Mononuclear cell (primary cell): ENCODE data around the gene CMSS1. TPM values are rescaled to one million over a fixed set of nuclear protein-coding genes. Genes with fewer than 3 reads are reported as not detected.
"Not testable (repeated sequence)": the region's sequence is repeated elsewhere in the genome, so short reads cannot be mapped to it uniquely, and the experiment has no call there.

Experiments used
- H3K27me3 ChIP-seq: 2 replicates; pipeline ENCODE4 v1.6.0; 2011; ENCODE audit warnings: low read length, control low read depth; ENCODE audit not compliant: insufficient read depth
- H3K4me1 ChIP-seq: 2 replicates; pipeline ENCODE4 v1.5.1; 2011; ENCODE audit warnings: mild to moderate bottlenecking, low read length, control low read depth; ENCODE audit not compliant: insufficient read depth
- H3K4me3 ChIP-seq: 2 replicates; pipeline ENCODE4 v1.5.1; 2011; ENCODE audit warnings: mild to moderate bottlenecking, low read length, moderate library complexity
- H3K9me3 ChIP-seq: 2 replicates; pipeline ENCODE4 v1.5.1; 2011; ENCODE audit warnings: low read depth, mild to moderate bottlenecking, control low read depth, low read length
- total RNA-seq: library from RNA; depleted of rRNA; stranded (reverse); fragments of >200 nt; gene quantifications from one replicate; pipeline ENCODE4 v1.2.3, GENCODE V29; 2012

The CMSS1 gene
- total RNA-seq, 1 donor, result 4.6 TPM

DNA sequence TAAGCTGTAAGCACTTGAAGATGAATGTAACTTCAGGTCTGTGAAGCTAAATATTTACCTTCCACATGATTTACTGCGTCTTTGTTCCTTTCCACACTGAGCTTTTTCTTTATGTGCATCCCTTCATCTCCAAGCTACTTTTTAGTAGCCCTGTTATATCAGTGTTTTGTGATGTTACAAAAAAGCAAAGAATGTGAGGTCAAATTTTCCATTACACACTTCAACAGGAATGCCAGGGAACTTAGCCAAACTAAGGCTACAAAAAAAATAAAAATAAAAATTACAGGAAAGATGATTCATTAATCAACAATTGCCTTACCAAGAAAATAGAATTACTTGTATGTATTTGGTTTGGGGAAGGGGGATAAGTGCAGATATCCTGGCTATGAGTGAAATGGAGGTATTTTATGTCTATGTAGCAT, 223.7 kb downstream of the CMSS1 start:
- Histone ChIP-seq H3K4me1 (peaks cover 33% of the 10 kb centered on the region), H3K4me3 (no peak overlapping the region), H3K27me3 (no peaks in the 10 kb centered on the region), H3K9me3 (no peaks in the 10 kb centered on the region)

DNA sequence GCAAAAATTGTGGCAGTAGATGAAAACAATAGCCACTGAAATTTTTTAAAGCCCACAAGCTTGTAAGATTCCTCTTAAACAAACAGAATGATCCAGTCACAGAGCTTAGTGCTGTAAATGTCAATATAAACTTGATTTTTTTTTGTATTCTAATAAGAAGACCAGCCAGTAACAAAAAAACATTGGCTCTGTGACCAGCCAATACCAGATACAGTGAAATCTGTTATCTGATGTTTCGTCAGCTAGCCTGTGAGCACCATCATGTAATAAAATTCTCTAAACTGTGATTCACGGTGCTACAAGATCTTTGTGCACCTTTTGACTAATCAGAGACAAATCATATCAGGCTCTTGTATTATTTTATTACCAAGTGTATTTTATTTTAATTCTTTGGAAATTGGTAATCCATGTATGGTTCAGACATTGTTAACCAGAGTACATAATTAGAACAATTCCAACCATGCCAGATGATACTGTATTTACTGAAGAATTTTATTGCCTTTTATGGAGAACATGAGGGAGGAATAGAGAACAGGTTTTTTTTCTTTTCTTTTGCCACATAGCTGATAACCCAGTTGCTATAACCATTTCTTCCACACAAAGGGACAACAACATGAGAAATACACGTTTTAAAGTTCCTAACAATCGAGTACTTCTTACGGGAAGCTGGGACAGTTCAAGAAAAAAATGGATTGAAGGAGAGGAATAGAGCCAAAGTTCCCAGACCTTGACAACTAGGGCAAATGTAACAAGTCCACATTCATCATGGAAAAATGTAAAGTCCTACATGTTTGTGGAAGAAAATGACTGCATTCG, 224.7 kb downstream of the CMSS1 start:
- H3K27me3 ChIP-seq, result no peaks in the 10 kb centered on the region
- no peak overlapping the region for H3K4me3 ChIP-seq
- H3K4me1 ChIP-seq, result peaks cover 41% of the 10 kb centered on the region
- H3K9me3 ChIP-seq, result no peaks in the 10 kb centered on the region

DNA sequence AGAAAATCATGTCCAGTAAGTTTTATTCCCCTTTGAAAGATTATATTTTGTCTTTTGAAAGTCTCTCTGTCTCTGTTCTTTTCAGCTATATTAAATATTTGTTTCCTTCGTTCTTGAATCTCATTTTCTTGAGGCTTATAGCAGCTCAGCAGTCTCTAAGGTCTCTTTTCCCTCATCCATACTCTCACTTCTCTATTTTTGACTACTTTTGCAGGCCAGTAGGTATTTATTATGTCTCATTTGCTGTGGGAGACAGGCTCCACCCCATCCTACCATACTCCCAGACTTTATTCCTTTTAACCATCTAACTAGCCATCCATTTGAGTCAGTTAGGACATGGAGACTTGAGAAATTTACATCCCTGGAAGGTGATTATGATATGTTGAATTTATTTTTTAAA, 225.6 kb downstream of the CMSS1 start:
- no peak overlapping the region for H3K4me3 ChIP-seq
- no peaks in the 10 kb centered on the region for H3K27me3 ChIP-seq
- peaks cover 49% of the 10 kb centered on the region for H3K4me1 ChIP-seq
- no peaks in the 10 kb centered on the region for H3K9me3 ChIP-seq

DNA sequence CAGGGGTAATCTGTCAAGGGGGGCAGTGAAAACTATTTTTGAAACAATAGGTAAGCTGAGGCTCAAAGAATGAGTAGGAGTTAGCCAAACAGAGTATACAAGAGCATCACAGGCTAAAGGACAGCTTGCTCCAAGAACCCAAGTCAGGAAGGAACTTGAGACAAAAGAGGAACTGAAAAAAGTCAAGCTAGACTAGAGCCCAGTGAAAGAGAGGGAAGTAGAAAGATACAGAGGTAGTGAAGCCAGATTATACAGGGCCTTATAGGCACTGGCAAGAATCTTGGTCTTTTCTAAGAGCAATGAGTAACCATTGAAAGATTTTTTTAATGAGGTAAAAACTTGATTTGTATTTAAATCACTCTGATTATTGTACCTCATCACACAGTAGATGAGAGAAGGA, 226.7 kb downstream of the CMSS1 start:
- Histone ChIP-seq H3K9me3 (no peaks in the 10 kb centered on the region), H3K4me3 (no peak overlapping the region), H3K4me1 (peaks cover 53% of the 10 kb centered on the region), H3K27me3 (no peaks in the 10 kb centered on the region)

DNA sequence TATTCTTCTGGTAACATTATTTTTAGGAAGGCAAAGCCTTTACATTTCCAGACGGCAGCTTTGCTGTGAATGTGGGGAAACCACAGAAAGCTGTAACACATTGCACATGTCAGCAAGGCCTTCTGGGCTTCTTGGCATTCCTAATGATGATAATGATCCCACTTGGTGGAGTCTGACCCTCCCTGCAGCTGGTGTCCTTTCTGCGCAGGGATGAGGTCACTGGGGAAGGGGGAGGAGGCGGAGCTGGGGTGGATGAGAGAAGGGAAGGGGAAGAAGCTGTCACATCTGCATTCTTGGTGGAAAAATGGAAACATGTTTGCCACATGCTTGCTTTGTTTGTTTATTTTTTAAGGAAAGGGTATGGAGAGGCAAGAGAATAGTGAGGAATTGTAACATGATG, 228.0 kb downstream of the CMSS1 start:
- Histone ChIP-seq H3K4me1 (peaks cover 53% of the 10 kb centered on the region), H3K9me3 (no peaks in the 10 kb centered on the region), H3K4me3 (no peak overlapping the region), H3K27me3 (no peaks in the 10 kb centered on the region)

DNA sequence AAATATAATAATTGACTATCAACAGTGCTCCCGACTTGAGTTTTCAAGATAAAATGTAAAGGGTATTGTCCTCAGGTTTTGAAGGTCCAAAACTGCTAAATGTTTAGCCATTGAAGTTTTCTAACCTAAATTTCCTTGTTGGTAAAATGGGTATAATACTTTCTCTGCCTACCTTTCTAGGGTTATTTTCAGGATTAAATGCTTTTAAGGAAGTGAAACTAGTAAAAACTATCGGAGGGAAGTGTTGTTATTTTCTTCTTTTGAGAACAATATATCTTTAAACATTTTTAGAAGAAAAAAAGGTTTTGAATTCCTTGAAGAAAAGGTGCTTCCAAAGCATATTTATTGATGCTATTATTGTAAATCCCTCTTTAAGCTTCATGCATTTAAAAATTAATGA, 229.3 kb downstream of the CMSS1 start:
- Histone ChIP-seq H3K4me1 (peaks cover 53% of the 10 kb centered on the region), H3K4me3 (no peak overlapping the region), H3K27me3 (no peaks in the 10 kb centered on the region), H3K9me3 (no peaks in the 10 kb centered on the region)

DNA sequence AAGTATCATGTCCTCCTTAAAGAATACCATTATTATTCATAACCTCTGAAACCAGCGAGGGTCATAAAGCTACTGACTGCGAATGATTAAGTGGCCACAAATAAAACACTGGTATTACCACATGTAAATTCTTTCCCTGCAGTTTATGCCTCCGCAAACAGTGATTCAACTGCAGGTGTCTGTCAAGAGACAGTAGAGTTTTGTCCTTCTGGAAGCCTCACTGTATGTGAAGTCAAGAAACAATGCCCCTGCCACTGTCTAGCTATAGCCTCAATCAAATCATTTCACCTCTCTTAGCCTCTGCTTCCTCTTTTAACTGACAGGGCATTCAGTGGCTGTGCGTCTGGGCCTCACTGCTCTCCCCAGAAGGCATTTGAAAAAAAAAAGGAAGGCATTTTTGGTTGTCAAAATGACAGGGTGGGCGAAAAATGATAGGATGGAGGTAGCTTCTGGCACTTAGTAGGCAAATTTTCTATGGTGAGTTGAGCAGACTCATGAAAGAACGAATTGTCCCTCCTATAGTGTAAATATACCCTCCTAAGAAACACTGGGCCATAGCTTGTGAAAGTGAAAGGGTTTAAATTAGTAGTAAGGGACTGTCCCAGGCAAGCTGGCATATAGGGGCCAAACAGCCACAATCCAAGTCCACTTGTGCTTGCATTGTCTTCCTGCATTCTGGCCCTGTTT, 229.9 kb downstream of the CMSS1 start:
- H3K4me1 ChIP-seq, result peaks cover 53% of the 10 kb centered on the region
- H3K27me3 ChIP-seq, result no peaks in the 10 kb centered on the region
- H3K4me3 ChIP-seq, result no peak overlapping the region
- H3K9me3 ChIP-seq, result no peaks in the 10 kb centered on the region

DNA sequence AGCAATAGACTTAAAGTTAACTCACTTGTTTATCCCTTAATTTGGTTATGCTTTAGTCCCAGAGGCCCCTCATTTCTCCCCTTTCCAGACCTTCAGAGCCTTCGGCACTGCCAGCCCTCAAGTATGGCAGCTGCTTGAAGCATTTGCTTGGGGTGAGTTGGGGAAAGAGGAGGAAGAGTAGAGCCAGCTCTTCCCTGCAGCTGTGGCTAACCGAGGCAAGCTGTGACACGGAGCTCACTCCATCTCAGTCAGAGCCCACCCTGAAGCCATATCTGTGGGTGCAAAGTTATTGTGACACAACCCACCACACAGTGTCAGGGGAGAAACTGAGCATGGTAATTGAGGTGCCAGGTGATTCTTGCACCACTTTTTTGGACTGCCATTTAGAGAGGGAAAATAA, 230.6 kb downstream of the CMSS1 start:
- no peak overlapping the region for H3K4me3 ChIP-seq
- H3K27me3 ChIP-seq, result no peaks in the 10 kb centered on the region
- peaks cover 47% of the 10 kb centered on the region for H3K4me1 ChIP-seq
- no peaks in the 10 kb centered on the region for H3K9me3 ChIP-seq

DNA sequence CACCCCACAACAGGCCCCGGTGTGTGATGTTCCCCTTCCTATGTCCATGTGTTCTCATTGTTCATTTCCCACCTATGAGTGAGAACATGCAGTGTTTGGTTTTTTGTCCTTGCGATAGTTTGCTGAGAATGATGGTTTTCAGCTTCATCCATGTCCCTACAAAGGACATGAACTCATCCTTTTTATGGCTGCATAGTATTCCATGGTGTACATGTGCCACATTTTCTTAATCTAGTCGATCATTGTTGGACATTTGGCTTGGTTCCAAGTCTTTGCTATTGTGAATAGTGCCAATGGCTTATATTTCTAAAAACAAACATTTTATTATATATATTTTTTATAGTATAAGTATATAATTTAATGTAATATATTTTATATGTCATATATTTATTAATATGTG, 233.9 kb downstream of the CMSS1 start:
- H3K27me3 ChIP-seq, H3K4me3 ChIP-seq, H3K9me3 ChIP-seq: not testable (repeated sequence)
- peaks cover 18% of the 10 kb centered on the region for H3K4me1 ChIP-seq

DNA sequence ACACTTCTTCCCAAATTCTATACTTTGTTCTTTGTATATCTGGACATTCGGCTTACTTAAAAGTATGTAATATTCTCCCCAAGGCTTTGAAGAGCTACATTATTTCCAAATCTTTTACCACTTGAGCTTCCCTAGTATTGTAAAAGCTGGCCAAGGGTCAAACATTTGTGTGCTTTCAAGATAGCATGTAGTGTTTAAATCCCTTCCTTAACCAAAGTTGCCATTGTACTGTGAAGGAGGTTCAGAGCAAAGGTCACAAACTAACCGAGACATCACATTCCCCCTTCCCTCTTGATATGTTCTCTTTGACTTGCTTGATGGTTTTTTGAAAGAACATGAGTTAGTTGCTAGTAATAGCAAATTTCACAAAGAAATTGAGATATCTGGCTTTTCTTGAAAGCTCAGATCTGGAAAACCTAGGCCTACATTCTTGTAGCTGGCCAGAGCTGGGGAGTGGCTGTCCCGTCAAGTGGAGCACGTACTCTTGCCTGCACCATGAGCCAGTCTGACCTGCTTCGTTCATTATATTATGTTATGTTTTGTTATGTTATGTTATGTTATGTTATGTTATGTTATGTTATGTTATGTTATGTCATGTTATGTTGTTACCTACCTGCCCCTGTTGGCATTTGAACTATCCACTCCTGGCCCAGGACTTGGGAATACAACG, 236.4 kb downstream of the CMSS1 start:
- Histone ChIP-seq H3K4me1 (no peaks in the 10 kb centered on the region), H3K4me3 (no peak overlapping the region), H3K27me3 (no peaks in the 10 kb centered on the region), H3K9me3 (no peaks in the 10 kb centered on the region)

DNA sequence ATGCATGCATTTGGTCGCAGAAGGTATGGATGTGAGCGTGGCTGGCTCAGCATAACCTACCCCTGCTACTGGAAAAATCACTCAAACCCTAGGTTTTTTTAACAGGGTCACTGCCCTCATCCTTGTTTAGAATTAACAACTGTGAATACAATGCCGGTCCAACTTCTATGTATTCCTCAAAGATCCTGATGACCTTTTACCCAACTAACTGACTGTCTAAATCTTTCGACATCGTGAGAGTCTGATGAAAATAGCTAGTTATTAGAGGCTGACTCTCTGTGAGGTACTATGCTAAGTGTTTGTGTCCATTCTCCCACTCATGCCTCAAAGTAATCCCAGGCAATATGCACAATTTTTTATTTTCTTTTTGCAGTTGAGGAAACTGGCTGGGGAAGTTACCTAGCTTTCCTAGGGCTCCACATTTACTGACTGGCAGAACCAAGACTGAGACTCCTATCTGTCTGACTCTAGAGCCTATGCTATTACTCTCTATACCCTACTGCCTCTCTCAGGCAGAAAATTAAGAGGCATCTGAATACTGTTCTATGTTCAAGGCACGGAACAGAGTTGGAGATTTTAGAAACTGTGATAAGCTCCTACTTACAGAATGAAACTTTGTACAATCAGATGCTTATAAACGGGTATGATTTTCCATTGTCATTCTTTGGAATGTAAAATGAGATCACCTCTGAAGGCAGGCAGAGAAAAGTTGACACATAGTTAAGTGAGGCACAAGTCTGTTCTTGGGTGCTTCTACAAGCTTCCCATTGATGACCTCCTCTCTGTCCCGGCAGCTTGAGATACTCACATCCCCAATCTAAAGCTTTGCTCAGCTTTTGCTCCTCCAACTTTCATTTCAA, 240.3 kb downstream of the CMSS1 start:
- Histone ChIP-seq H3K4me3 (no peak overlapping the region), H3K4me1 (peaks cover 17% of the 10 kb centered on the region), H3K27me3 (no peaks in the 10 kb centered on the region)

DNA sequence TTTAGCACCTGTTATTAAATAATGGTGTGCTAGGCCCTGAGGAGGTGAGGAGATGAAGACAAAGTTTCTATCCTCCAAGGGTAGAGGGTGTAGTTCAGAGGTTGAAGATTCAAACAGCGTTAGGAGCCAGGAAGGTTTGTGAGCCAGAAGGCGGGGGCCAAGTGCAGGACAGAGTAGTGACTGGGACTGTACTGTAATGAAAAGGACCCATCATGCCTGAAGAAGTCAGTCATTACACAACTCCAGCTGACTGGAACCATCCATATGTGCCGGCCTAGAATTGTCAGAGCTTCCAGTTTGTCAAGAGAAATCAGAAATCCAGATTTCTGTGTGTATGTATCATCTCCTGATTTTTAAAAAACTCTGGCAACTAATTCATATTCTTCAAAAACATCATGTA, 241.8 kb downstream of the CMSS1 start:
- no peak overlapping the region for H3K4me3 ChIP-seq
- peaks cover 17% of the 10 kb centered on the region for H3K4me1 ChIP-seq
- no peaks in the 10 kb centered on the region for H3K27me3 ChIP-seq
- no peaks in the 10 kb centered on the region for H3K9me3 ChIP-seq

More for the DNA sequence above, 240.3 kb downstream of the CMSS1 start:
- no peaks in the 10 kb centered on the region for H3K9me3 ChIP-seq

DNA sequence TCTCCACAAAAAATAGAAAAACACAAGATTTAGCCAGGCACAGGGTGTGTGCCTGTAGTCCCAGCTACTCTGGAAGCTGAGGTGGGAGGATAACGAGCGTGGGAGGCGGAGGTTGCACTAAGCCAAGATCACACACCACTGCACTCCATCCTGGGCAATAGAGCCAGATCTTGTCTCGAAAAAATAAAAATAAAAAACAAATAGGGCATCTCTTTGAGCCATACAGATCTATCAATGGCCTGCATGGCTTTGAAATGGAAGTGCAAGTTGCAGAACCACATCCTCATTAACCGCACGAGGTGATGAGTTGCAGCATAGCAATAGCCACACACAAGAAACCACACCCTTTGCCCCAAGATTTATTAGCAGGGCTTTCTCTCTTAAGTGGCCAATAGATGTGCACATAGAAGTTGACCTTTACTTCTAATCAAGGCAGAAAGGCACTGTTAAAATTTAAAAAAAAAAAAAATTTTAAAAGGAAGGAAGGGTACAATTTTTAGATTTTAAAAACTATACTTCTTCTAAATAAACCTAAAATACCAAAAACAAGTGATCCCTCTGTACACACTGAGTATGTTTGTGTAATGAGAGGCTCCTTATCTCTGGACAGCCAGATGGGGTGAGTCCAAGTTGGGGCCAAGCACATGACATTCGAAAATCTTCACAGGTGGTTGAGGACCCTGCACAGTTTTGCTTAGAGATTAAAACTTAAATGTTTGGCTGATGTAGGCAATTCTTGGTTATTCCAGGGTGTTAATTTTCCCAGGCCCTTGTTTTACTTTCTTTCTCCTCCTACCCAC, 243.2 kb downstream of the CMSS1 start:
- no peaks in the 10 kb centered on the region for H3K9me3 ChIP-seq
- H3K4me1 ChIP-seq, result peaks cover 17% of the 10 kb centered on the region
- no peak overlapping the region for H3K4me3 ChIP-seq
- no peaks in the 10 kb centered on the region for H3K27me3 ChIP-seq

DNA sequence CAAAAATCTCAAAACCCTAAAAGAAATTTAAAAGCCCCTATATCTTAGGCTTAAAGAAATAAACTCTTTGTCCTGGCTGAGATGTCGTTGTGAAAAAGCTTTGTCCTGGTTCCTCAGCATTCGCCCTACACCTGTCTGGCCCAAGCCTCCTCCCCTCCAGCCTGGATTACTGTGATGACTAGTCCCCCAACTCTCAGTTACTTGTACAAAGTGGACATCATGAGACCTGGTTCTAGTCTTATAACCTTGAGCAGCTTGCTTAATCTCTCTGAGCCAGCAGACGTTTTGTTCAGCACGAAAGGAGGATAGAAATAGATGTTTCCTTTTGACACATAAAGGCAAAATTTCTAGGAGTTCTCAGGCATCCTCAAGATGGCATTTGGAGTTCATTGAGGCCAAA, 245.0 kb downstream of the CMSS1 start:
- H3K4me1 ChIP-seq, result peaks cover 17% of the 10 kb centered on the region
- no peaks in the 10 kb centered on the region for H3K9me3 ChIP-seq
- H3K4me3 ChIP-seq, result no peak overlapping the region
- no peaks in the 10 kb centered on the region for H3K27me3 ChIP-seq
